ENCODE results near the gene PPAN.

The PPAN gene

GRCh38 chr19:10145031-10145430 is 38.9 kb downstream of the PPAN start:
- TF ChIP-seq CTCF (IDR thresholded peaks at IDR 0.05): no peak
- H3K4me1 ChIP-seq (ENCODE audit: control insufficient read depth in 1 of 2, insufficient read depth in 1 of 2, low read depth in 1 of 2, low read length in 1 of 2): no peaks in the 10 kb centered on the region
- peaks cover 87% of the 10 kb centered on the region for H3K36me3 ChIP-seq

GRCh38 chr19:10146142-10146541 is 40.0 kb downstream of the PPAN start:
- Histone ChIP-seq H3K27me3 (no peaks in the 10 kb centered on the region), H3K27ac (no peak overlapping the region), H3K36me3 (peaks cover 87% of the 10 kb centered on the region), H3K4me3 (ENCODE audit: low read depth in 1 of 2, low read length in 1 of 2) (no peak overlapping the region), H3K4me1 (ENCODE audit: control insufficient read depth in 1 of 2, insufficient read depth in 1 of 2, low read depth in 1 of 2, low read length in 1 of 2) (no peaks in the 10 kb centered on the region), H3K9me3 (no peaks in the 10 kb centered on the region)
- no peak for TF ChIP-seq CTCF (IDR thresholded peaks at IDR 0.05)

More at GRCh38 chr19:10145031-10145430, 38.9 kb downstream of the PPAN start:
- Histone ChIP-seq H3K27me3 (no peaks in the 10 kb centered on the region), H3K27ac (no peak overlapping the region), H3K4me3 (ENCODE audit: low read depth in 1 of 2, low read length in 1 of 2) (no peak overlapping the region), H3K9me3 (no peaks in the 10 kb centered on the region)

- H3K36me3 ChIP-seq: peaks cover 88% of the 10 kb centered on the region
- H3K4me3 ChIP-seq (ENCODE audit: low read depth in 1 of 2, low read length in 1 of 2): no peak overlapping the region
- no peaks in the 10 kb centered on the region for H3K27me3 ChIP-seq
- H3K9me3 ChIP-seq: no peaks in the 10 kb centered on the region
- H3K4me1 ChIP-seq (ENCODE audit: control insufficient read depth in 1 of 2, insufficient read depth in 1 of 2, low read depth in 1 of 2, low read length in 1 of 2): no peaks in the 10 kb centered on the region
- H3K27ac ChIP-seq: no peak overlapping the region
- no peak for TF ChIP-seq CTCF (IDR thresholded peaks at IDR 0.05)
Measured at GRCh38 chr19:10149427-10149826, 43.3 kb downstream of the PPAN start.

- Histone ChIP-seq H3K4me3 (ENCODE audit: low read depth in 1 of 2, low read length in 1 of 2) (no peak overlapping the region), H3K27me3 (no peaks in the 10 kb centered on the region), H3K27ac (no peak overlapping the region), H3K4me1 (ENCODE audit: control insufficient read depth in 1 of 2, insufficient read depth in 1 of 2, low read depth in 1 of 2, low read length in 1 of 2) (no peaks in the 10 kb centered on the region), H3K36me3 (peaks cover 88% of the 10 kb centered on the region), H3K9me3 (no peaks in the 10 kb centered on the region)
- TF ChIP-seq CTCF (IDR thresholded peaks at IDR 0.05): no peak
Measured at GRCh38 chr19:10151521-10151920, 45.4 kb downstream of the PPAN start.

- TF ChIP-seq CTCF (IDR thresholded peaks at IDR 0.05): no peak
- Histone ChIP-seq H3K4me1 (ENCODE audit: control insufficient read depth in 1 of 2, insufficient read depth in 1 of 2, low read depth in 1 of 2, low read length in 1 of 2) (no peaks in the 10 kb centered on the region), H3K27ac (no peak overlapping the region), H3K27me3 (no peaks in the 10 kb centered on the region), H3K4me3 (ENCODE audit: low read depth in 1 of 2, low read length in 1 of 2) (no peak overlapping the region), H3K36me3 (peaks cover 88% of the 10 kb centered on the region), H3K9me3 (no peaks in the 10 kb centered on the region)
Measured at GRCh38 chr19:10152100-10152499, 45.9 kb downstream of the PPAN start.

GRCh38 chr19:10155839-10156238 is 49.7 kb downstream of the PPAN start:
- peaks cover 96% of the 10 kb centered on the region for H3K36me3 ChIP-seq

More at GRCh38 chr19:10155839-10156238, 49.7 kb downstream of the PPAN start:
- Histone ChIP-seq H3K4me1 (ENCODE audit: control insufficient read depth in 1 of 2, insufficient read depth in 1 of 2, low read depth in 1 of 2, low read length in 1 of 2) (no peaks in the 10 kb centered on the region), H3K4me3 (ENCODE audit: low read depth in 1 of 2, low read length in 1 of 2) (no peak overlapping the region), H3K27me3 (no peaks in the 10 kb centered on the region), H3K9me3 (no peaks in the 10 kb centered on the region), H3K27ac (no peak overlapping the region)
- TF ChIP-seq CTCF (IDR thresholded peaks at IDR 0.05): no peak

Measured in neutrophil (primary cell).